ENCODE measurements around the gene UBE2D1. TPM values are rescaled to one million over a fixed set of nuclear protein-coding genes. Genes with fewer than 3 reads are reported as not detected.

UBE2D1 gene
- total RNA-seq, 4 donors from 2014 or later, result 3.0 to 21.9 (median 8.9) TPM

DNA sequence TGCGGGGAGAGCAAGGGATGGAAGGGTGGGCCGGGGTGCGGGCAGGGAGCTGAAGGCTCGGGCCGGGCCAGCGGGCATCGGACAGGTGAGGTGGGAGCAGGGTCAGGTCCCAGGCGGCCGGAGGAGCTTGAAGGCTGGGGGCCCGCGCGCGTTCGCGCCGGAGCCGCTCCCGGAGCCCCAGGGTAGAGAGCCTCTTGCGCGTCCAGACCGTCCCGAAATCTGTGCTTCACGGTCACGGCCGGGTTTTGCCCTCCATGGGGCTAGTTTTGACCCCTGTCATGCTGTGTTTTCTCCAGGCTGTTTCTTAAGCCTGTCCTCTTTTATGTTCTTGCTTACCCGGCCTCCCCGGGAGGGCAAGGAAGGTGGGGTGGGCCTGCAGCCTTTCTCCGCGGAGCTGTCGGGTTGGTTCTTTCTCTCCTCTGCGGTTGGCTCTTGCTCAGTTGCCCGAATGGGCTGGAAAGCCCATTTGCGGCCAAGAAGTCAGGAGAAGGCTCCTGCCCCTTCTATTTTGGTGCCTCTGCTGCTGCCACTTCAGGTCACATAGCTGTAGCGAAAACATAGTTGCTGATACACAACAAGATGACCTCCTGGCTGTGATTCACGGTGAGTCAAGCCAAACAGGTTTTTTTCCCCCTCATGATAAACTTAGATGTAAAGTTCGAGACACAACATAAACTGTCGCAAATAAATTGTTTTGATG is 650 bp downstream of the UBE2D1 start:
- H3K36me3 ChIP-seq, result no peaks in the 10 kb centered on the region
- H3K27ac ChIP-seq, result peak overlapping the region; percentile 79 to 91 (median 89)
- TF ChIP-seq POLR2A (IDR thresholded peaks at IDR 0.05) (no peak), EP300 (IDR thresholded peaks at IDR 0.05; ENCODE audit: low read depth) (no peak), POLR2AphosphoS5 (IDR thresholded peaks at IDR 0.05) (no peak)
- TF ChIP-seq, protein P1, sequence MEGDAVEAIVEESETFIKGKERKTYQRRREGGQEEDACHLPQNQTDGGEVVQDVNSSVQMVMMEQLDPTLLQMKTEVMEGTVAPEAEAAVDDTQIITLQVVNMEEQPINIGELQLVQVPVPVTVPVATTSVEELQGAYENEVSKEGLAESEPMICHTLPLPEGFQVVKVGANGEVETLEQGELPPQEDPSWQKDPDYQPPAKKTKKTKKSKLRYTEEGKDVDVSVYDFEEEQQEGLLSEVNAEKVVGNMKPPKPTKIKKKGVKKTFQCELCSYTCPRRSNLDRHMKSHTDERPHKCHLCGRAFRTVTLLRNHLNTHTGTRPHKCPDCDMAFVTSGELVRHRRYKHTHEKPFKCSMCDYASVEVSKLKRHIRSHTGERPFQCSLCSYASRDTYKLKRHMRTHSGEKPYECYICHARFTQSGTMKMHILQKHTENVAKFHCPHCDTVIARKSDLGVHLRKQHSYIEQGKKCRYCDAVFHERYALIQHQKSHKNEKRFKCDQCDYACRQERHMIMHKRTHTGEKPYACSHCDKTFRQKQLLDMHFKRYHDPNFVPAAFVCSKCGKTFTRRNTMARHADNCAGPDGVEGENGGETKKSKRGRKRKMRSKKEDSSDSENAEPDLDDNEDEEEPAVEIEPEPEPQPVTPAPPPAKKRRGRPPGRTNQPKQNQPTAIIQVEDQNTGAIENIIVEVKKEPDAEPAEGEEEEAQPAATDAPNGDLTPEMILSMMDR (IDR thresholded peaks at IDR 0.05), result no peak
- H3K4me3 ChIP-seq, result peak overlapping the region; percentile 50 to 97 (median 93)
- peaks cover 0 to 32% (median 15%) of the 10 kb centered on the region in 4 donors for H3K4me1 ChIP-seq
- H3K9me3 ChIP-seq, result no peaks in the 10 kb centered on the region
- no peaks in the 10 kb centered on the region for H3K27me3 ChIP-seq
- 1 to 22% methylated on average over 4 to 37 of the region's 37 CpGs for WGBS, 2 donors (ENCODE audit: low coverage in 1 of 2)
- intact Hi-C loops (cut with DNase I; ENCODE audit: low total_unique reads), result no loop called here
- in situ Hi-C loops (cut with MboI; ENCODE audit: low pct_ligation_motif_present in 1 of 4, low pct_unique_long_range_greater_than_20kb in 1 of 4, low sequenced_read_pairs in 3 of 4), result no loop called here
- peak; percentile 27 for DNase-seq

DNA sequence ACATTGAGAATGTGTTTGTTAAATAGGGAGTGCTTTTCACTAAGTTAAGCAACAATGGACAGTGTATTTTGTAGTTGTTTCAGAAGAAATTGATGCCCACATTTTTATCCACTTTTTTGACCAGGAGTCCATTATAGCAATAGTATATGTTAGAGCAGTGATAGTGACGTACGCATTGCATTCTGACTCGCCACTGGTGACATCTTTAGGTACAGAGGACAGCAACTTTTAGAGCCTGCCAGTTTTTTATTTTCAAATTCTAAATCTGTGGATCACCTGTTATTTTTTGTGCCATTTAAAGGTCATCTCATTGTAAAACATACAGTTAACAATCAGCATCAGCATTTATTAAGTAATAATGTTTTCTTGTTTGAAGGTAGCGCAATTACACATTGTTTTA is 1.4 kb downstream of the UBE2D1 start:
- no peak for DNase-seq
- Histone ChIP-seq H3K27ac (peak overlapping the region in 1 of 4 donors; percentile 89), H3K4me3 (peak overlapping the region in 2 of 4 donors; percentile 91 to 95), H3K27me3 (no peaks in the 10 kb centered on the region), H3K4me1 (peaks cover 0 to 40% (median 16%) of the 10 kb centered on the region in 4 donors), H3K36me3 (no peaks in the 10 kb centered on the region), H3K9me3 (no peaks in the 10 kb centered on the region)
- TF ChIP-seq POLR2AphosphoS5 (IDR thresholded peaks at IDR 0.05), result no peak
- no peak for TF ChIP-seq POLR2A (IDR thresholded peaks at IDR 0.05)
- TF ChIP-seq, protein P1 (IDR thresholded peaks at IDR 0.05), result no peak
- no peak for TF ChIP-seq EP300 (IDR thresholded peaks at IDR 0.05; ENCODE audit: low read depth)
- in situ Hi-C loops (cut with MboI; ENCODE audit: low pct_ligation_motif_present in 1 of 4, low pct_unique_long_range_greater_than_20kb in 1 of 4, low sequenced_read_pairs in 3 of 4) (no loop called here), intact Hi-C loops (cut with DNase I; ENCODE audit: low total_unique reads) (no loop called here)
- 85 to 91% methylated on average over 4 of the region's 4 CpGs for WGBS, 2 donors (ENCODE audit: low coverage in 1 of 2)

DNA sequence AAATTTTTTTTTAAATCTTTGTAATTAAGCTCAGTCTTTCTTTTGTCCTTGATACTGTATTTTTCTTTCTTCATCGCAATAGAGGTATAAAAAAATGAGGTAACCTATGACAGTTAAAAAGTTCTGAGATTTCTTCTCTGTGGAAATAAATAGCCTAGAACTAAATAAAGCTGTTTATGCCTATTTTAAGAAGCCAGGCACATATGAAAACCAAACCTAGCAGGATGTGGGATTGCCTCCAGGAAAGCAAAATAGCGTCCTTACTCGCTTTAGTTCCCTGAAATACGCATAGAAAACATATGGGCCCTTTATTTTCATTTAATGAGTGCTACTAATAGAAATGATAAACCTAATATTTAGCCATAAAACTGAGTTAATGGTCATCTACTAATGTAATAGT is 6.6 kb downstream of the UBE2D1 start:
- DNase-seq, result no peak
- H3K36me3 ChIP-seq, result no peaks in the 10 kb centered on the region
- H3K9me3 ChIP-seq, result no peaks in the 10 kb centered on the region
- no peak overlapping the region for H3K27ac ChIP-seq
- no peak overlapping the region for H3K4me3 ChIP-seq
- intact Hi-C loops (cut with DNase I; ENCODE audit: low total_unique reads) (no loop called here), in situ Hi-C loops (cut with MboI; ENCODE audit: low pct_ligation_motif_present in 1 of 4, low pct_unique_long_range_greater_than_20kb in 1 of 4, low sequenced_read_pairs in 3 of 4) (no loop called here)
- TF ChIP-seq POLR2AphosphoS5 (IDR thresholded peaks at IDR 0.05) (no peak), POLR2A (IDR thresholded peaks at IDR 0.05) (no peak), EP300 (IDR thresholded peaks at IDR 0.05; ENCODE audit: low read depth) (no peak)
- TF ChIP-seq, protein P1 (IDR thresholded peaks at IDR 0.05), result no peak
- WGBS, 2 donors (ENCODE audit: low coverage in 1 of 2), result 78 to 82% methylated on average over 4 of the region's 4 CpGs
- H3K4me1 ChIP-seq, result peaks cover 0 to 33% (median 5%) of the 10 kb centered on the region in 4 donors
- H3K27me3 ChIP-seq, result no peaks in the 10 kb centered on the region

DNA sequence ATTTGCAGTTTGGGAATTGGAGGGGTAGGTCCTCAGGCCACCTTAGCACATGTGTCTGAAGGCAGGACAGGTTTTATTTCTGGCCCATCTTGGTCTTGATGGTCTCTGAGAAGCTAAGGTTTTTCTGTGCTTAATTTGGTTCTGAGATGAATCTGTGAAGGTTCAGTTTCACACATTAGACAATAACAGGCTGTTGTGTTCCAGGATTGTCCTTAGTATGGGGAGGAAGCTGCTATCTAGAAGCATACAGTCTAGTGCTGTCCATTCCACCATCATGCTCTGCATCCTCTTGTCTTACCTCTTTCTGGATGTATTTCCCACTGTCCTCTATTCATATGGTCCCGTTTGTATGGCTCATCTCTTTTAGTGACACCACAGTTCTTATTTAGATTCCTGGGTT is 7.1 kb downstream of the UBE2D1 start:
- no peaks in the 10 kb centered on the region for H3K9me3 ChIP-seq
- H3K4me3 ChIP-seq, result no peak overlapping the region
- H3K4me1 ChIP-seq, result peaks cover 0 to 30% (median 3%) of the 10 kb centered on the region in 4 donors
- no peaks in the 10 kb centered on the region for H3K27me3 ChIP-seq
- no peaks in the 10 kb centered on the region for H3K36me3 ChIP-seq
- 76% methylated on average over 1 of the region's 1 CpG; no CpG with 5 or more reads in 1 of the 2 donors for WGBS, 2 donors (ENCODE audit: low coverage in 1 of 2)
- intact Hi-C loops (cut with DNase I; ENCODE audit: low total_unique reads) (no loop called here), in situ Hi-C loops (cut with MboI; ENCODE audit: low pct_ligation_motif_present in 1 of 4, low pct_unique_long_range_greater_than_20kb in 1 of 4, low sequenced_read_pairs in 3 of 4) (no loop called here)
- H3K27ac ChIP-seq, result no peak overlapping the region
- no peak for DNase-seq
- no peak for TF ChIP-seq POLR2AphosphoS5 (IDR thresholded peaks at IDR 0.05)
- TF ChIP-seq, protein P1 (IDR thresholded peaks at IDR 0.05), result no peak
- TF ChIP-seq EP300 (IDR thresholded peaks at IDR 0.05; ENCODE audit: low read depth), result no peak
- TF ChIP-seq POLR2A (IDR thresholded peaks at IDR 0.05), result no peak

Data from transverse colon (tissue), 4 donors.